CD4-positive, alpha-beta memory T cell (primary cell): Measurements from ENCODE around the gene PRLR. TPM values are rescaled to one million over a fixed set of nuclear protein-coding genes. Genes with fewer than 3 reads are reported as not detected.
"Not testable (repeated sequence)": the region's sequence is repeated elsewhere in the genome, so short reads cannot be mapped to it uniquely, and the experiment has no call there.

Experiments
- CTCF ChIA-PET: fragments of 350-600 bp; sonication (Branson Sonifier 250); formaldehyde crosslinking; loops from one replicate; lab custom pipeline; 2021; ENCODE audit warnings: inconsistent platforms; ENCODE audit not compliant: partially characterized antibody; lab: Charles Lee
- POLR2A ChIA-PET: fragments of 350-600 bp; sonication (Branson Sonifier 250); formaldehyde crosslinking; loops from one replicate; lab custom pipeline; 2021; ENCODE audit not compliant: partially characterized antibody; lab: Charles Lee
- DNase-seq, 5 donors: peaks; one replicate each; pipeline versions ENCODE4 v3.0.0 to v3.0.0-alpha.2; 2020 to 2022; ENCODE audit warnings: mixed read lengths in 1 of 5
- H3K27ac ChIP-seq: one replicate; pipeline ENCODE4 v1.7.0; 2013; ENCODE audit warnings: low read depth, low read length
- H3K27me3 ChIP-seq: 2 replicates; pipeline ENCODE4 v1.7.0; 2013; ENCODE audit warnings: mild to moderate bottlenecking, low read length, moderate library complexity; ENCODE audit not compliant: insufficient read depth
- H3K36me3 ChIP-seq: 2 replicates; pipeline ENCODE4 v1.7.0; 2013; ENCODE audit warnings: mild to moderate bottlenecking, low read length, moderate library complexity; ENCODE audit not compliant: insufficient read depth
- H3K4me1 ChIP-seq: 2 replicates; pipeline ENCODE4 v1.7.0; 2013; ENCODE audit warnings: mild to moderate bottlenecking, low read length, moderate library complexity; ENCODE audit not compliant: insufficient read depth
- H3K4me3 ChIP-seq, 2 donors: one replicate each; pipeline ENCODE4 v1.7.0; 2013; ENCODE audit warnings: low read length in 2 of 2, mild to moderate bottlenecking in 1 of 2
- H3K9me3 ChIP-seq, 2 donors: one replicate each; pipeline ENCODE4 v1.7.0; 2013; ENCODE audit warnings: low read length in 2 of 2, control low read depth in 1 of 2; ENCODE audit not compliant: control insufficient read depth in 1 of 2
- H3K27ac Mint-ChIP-seq, 7 donors: one replicate each; pipeline ENCODE4 v1.8.0; 2020 to 2021; ENCODE audit warnings: mixed read lengths in 7 of 7, mild to moderate bottlenecking in 6 of 7, inconsistent platforms in 3 of 7, moderate library complexity in 3 of 7
- H3K27me3 Mint-ChIP-seq, 2 donors: one replicate each; pipeline ENCODE4 v1.8.0; 2020 to 2021; ENCODE audit warnings: mixed read lengths in 2 of 2
- H3K36me3 Mint-ChIP-seq, 2 donors: one replicate each; pipeline ENCODE4 v1.8.0; 2020 to 2021; ENCODE audit warnings: mixed read lengths in 2 of 2, inconsistent platforms in 1 of 2, mild to moderate bottlenecking in 1 of 2
- H3K4me1 Mint-ChIP-seq, 4 donors: one replicate each; pipeline ENCODE4 v1.8.0; 2020 to 2021; ENCODE audit warnings: mixed read lengths in 4 of 4, mild to moderate bottlenecking in 1 of 4
- H3K4me3 Mint-ChIP-seq, 8 donors: one replicate each; pipeline ENCODE4 v1.8.0; 2020 to 2021; ENCODE audit warnings: mixed read lengths in 8 of 8, mild to moderate bottlenecking in 7 of 8, moderate library complexity in 6 of 8, inconsistent platforms in 3 of 8
- H3K9me3 Mint-ChIP-seq, 8 donors: one replicate each; pipeline ENCODE4 v1.8.0; 2020 to 2021; ENCODE audit warnings: mixed read lengths in 8 of 8, mild to moderate bottlenecking in 5 of 8, inconsistent platforms in 3 of 8, moderate library complexity in 1 of 8
- intact Hi-C: fragments of 100-400 bp; cut with micrococcal nuclease; formaldehyde crosslinking; loops from one replicate; pipeline ENCODE4 v1.15.1; 2023
- polyA plus RNA-seq, 2 donors: library from polyadenylated mRNA; unstranded; fragments of 300-500 nt; fragmentation: Illumina TruSeq; gene quantifications; one replicate each; pipeline ENCODE4 v1.2.3, GENCODE V29; 2021
- total RNA-seq, 2 experiments: library from RNA; stranded (reverse); gene quantifications; one replicate each; pipeline ENCODE4 v1.2.3, GENCODE V29; 2021

Gene PRLR
- total and polyA plus RNA-seq, 4 experiments from 2014 or later = not detected

GRCh38 chr5:35195472-35195852 lies 34.8 kb downstream of the PRLR start:
- Histone ChIP-seq H3K4me3 (no peak overlapping the region), H3K4me1 (no peaks in the 10 kb centered on the region), H3K36me3 (no peaks in the 10 kb centered on the region), H3K27me3 (no peaks in the 10 kb centered on the region), H3K9me3 (no peaks in the 10 kb centered on the region), H3K27ac (no peak overlapping the region)
- H3K27me3 Mint-ChIP-seq = peaks cover 13 to 22% of the 10 kb centered on the region in 2 donors
- CTCF ChIA-PET = no interaction called here
- H3K4me1 Mint-ChIP-seq = no peaks in the 10 kb centered on the region
- H3K36me3 Mint-ChIP-seq = no peaks in the 10 kb centered on the region
- H3K4me3 Mint-ChIP-seq = no peak overlapping the region
- no peak for DNase-seq
- POLR2A ChIA-PET = no interaction called here
- H3K9me3 Mint-ChIP-seq = peaks cover 0 to 2% (median 0%) of the 10 kb centered on the region in 8 donors
- intact Hi-C loops = no loop called here
- H3K27ac Mint-ChIP-seq = no peak overlapping the region

DNA sequence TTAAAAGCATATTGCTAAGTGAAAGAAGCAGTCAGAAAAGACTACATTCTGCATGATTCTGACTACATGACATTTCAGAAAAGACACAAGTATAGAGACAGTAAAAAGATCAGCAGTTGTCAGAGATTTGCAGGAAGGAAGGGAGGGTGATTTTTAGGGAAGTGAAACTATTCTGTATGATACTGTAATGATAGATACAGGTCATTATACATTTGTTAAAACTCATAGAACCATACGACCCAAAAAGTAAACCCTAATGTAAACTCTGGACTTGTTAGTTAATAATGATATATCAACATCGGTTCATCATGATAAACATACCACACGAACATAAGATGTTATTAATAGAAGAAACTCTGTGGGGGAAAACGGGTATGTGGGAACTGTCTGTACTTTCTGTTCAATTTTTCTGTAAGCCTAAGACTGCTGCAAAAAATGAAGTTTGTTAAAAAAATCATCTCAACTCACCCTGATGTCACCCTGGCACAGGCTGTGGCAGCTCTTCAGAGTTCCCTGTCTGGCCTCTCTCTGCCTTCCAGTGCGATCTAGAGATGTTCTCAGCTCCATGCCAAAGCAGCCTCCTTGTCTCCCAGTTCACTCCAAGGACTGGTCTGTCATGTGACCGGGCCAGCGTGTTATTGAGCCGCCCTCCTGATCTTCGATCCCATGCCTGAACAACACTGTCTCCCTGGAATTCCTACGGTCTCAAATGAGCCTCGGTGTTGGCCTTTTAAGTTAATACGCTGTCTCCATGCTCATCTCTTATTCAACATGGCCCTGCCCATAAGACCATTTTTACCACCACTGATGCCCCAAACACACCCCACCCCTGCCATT lies 35.4 kb downstream of the PRLR start:
- Histone ChIP-seq H3K27ac (no peak overlapping the region), H3K27me3 (no peaks in the 10 kb centered on the region), H3K4me1 (no peaks in the 10 kb centered on the region), H3K4me3 (no peak overlapping the region), H3K36me3 (no peaks in the 10 kb centered on the region), H3K9me3 (no peaks in the 10 kb centered on the region)
- H3K4me1 Mint-ChIP-seq = no peaks in the 10 kb centered on the region
- POLR2A ChIA-PET = no interaction called here
- H3K9me3 Mint-ChIP-seq = peaks cover 0 to 2% (median 0%) of the 10 kb centered on the region in 8 donors
- CTCF ChIA-PET = no interaction called here
- intact Hi-C loops = no loop called here
- DNase-seq = no peak
- no peak overlapping the region for H3K4me3 Mint-ChIP-seq
- H3K27ac Mint-ChIP-seq = no peak overlapping the region
- H3K36me3 Mint-ChIP-seq = no peaks in the 10 kb centered on the region
- H3K27me3 Mint-ChIP-seq = peaks cover 8 to 22% of the 10 kb centered on the region in 2 donors

GRCh38 chr5:35192506-35192905 lies 37.8 kb downstream of the PRLR start:
- no peak for DNase-seq
- intact Hi-C loops = no loop called here
- H3K27ac Mint-ChIP-seq = no peak overlapping the region
- Histone ChIP-seq H3K27me3 (no peaks in the 10 kb centered on the region), H3K4me3 (no peak overlapping the region), H3K36me3 (no peaks in the 10 kb centered on the region), H3K27ac (no peak overlapping the region), H3K4me1 (no peaks in the 10 kb centered on the region), H3K9me3 (no peaks in the 10 kb centered on the region)
- H3K27me3 Mint-ChIP-seq = peaks cover 5 to 13% of the 10 kb centered on the region in 2 donors
- peaks cover 0 to 2% (median 0%) of the 10 kb centered on the region in 8 donors for H3K9me3 Mint-ChIP-seq
- no peak overlapping the region for H3K4me3 Mint-ChIP-seq
- ChIA-PET POLR2A (no interaction called here), CTCF (interaction anchor here (1.0 kb wide), 1 partner anchor 11 kb away, joined by 4 read pairs; no protein-coding TSS in a partner anchor)
- no peaks in the 10 kb centered on the region for H3K36me3 Mint-ChIP-seq
- H3K4me1 Mint-ChIP-seq = no peaks in the 10 kb centered on the region

GRCh38 chr5:35189801-35190200 lies 40.5 kb downstream of the PRLR start:
- H3K4me1 ChIP-seq, H3K36me3 Mint-ChIP-seq, H3K27ac ChIP-seq, H3K4me3 Mint-ChIP-seq, DNase-seq, POLR2A ChIA-PET, H3K27ac Mint-ChIP-seq, H3K27me3 ChIP-seq, H3K9me3 Mint-ChIP-seq, CTCF ChIA-PET, intact Hi-C loops, H3K4me1 Mint-ChIP-seq, H3K36me3 ChIP-seq, H3K9me3 ChIP-seq, H3K4me3 ChIP-seq: not testable (repeated sequence)
- peaks cover 6 to 14% of the 10 kb centered on the region in 2 donors for H3K27me3 Mint-ChIP-seq

GRCh38 chr5:35188031-35188457 lies 42.2 kb downstream of the PRLR start:
- H3K27me3 ChIP-seq = no peaks in the 10 kb centered on the region
- intact Hi-C loops = no loop called here
- Mint-ChIP-seq H3K9me3 (peaks cover 0 to 2% (median 0%) of the 10 kb centered on the region in 8 donors), H3K4me1 (no peaks in the 10 kb centered on the region), H3K4me3 (no peak overlapping the region), H3K27me3 (peaks cover 3 to 8% of the 10 kb centered on the region in 2 donors), H3K36me3 (no peaks in the 10 kb centered on the region), H3K27ac (no peak overlapping the region)
- ChIA-PET POLR2A (no interaction called here), CTCF (interaction anchor here (0.9 kb wide), 1 partner anchor 737 kb away, joined by 3 read pairs; no protein-coding TSS in a partner anchor)
- H3K4me1 ChIP-seq = no peaks in the 10 kb centered on the region
- H3K9me3 ChIP-seq = no peaks in the 10 kb centered on the region
- no peaks in the 10 kb centered on the region for H3K36me3 ChIP-seq
- H3K4me3 ChIP-seq = no peak overlapping the region
- DNase-seq = no peak
- no peak overlapping the region for H3K27ac ChIP-seq

GRCh38 chr5:35187621-35188020 lies 42.7 kb downstream of the PRLR start:
- H3K27ac ChIP-seq, H3K4me3 Mint-ChIP-seq, CTCF ChIA-PET, H3K4me1 Mint-ChIP-seq, H3K27ac Mint-ChIP-seq, DNase-seq, H3K9me3 ChIP-seq, H3K27me3 ChIP-seq, H3K36me3 ChIP-seq, intact Hi-C loops, H3K4me1 ChIP-seq, H3K36me3 Mint-ChIP-seq, H3K4me3 ChIP-seq, POLR2A ChIA-PET, H3K27me3 Mint-ChIP-seq, H3K9me3 Mint-ChIP-seq: not testable (repeated sequence)

- intact Hi-C loops = no loop called here
- no peak overlapping the region for H3K4me3 ChIP-seq
- no peak for DNase-seq
- no peaks in the 10 kb centered on the region for H3K36me3 ChIP-seq
- POLR2A ChIA-PET = no interaction called here
- H3K9me3 Mint-ChIP-seq = no peaks in the 10 kb centered on the region
- no peak overlapping the region for H3K27ac ChIP-seq
- no peaks in the 10 kb centered on the region for H3K27me3 ChIP-seq
- H3K9me3 ChIP-seq = no peaks in the 10 kb centered on the region
- peaks cover 5 to 7% of the 10 kb centered on the region in 2 donors for H3K27me3 Mint-ChIP-seq
- no peak overlapping the region for H3K4me3 Mint-ChIP-seq
- CTCF ChIA-PET = no interaction called here
- no peak overlapping the region for H3K27ac Mint-ChIP-seq
- no peaks in the 10 kb centered on the region for H3K36me3 Mint-ChIP-seq
- no peaks in the 10 kb centered on the region for H3K4me1 Mint-ChIP-seq
- H3K4me1 ChIP-seq = no peaks in the 10 kb centered on the region
Measured at GRCh38 chr5:35186749-35187148, 43.5 kb downstream of the PRLR start.
